Motor neuron (in vitro differentiated cells): ENCODE results near the gene KIRREL1. TPM values are rescaled to one million over a fixed set of nuclear protein-coding genes. Genes with fewer than 3 reads are reported as not detected.

Source experiments
- ATAC-seq, 8 experiments: fragments of 200-7000 bp; cut with Tn5 transposase; replicated peaks in 6 of 8; 2 replicates each; pipeline ENCODE4 v1.8.0; 2021; ENCODE audit warnings: mild to moderate bottlenecking in 8 of 8, moderate library complexity in 8 of 8
- H3K27ac ChIP-seq, 2 donors: fragments of 250-450 bp; sonication (Bioruptor Pico); 2 replicates each; pipeline ENCODE4 v1.9.0; 2021; ENCODE audit warnings: antibody characterized with exemption in 2 of 2, mild to moderate bottlenecking in 2 of 2, moderate library complexity in 1 of 2
- H3K4me1 ChIP-seq, 2 donors: fragments of 250-450 bp; sonication (Bioruptor Pico); replicated peaks in 1 of 2; 2 replicates each; pipeline ENCODE4 v1.6.1; 2021; ENCODE audit warnings: antibody characterized with exemption in 2 of 2, mild to moderate bottlenecking in 2 of 2, moderate library complexity in 1 of 2
- H3K4me3 ChIP-seq, 5 donors: fragments of 250-450 bp; sonication (Bioruptor Pico); 2 replicates each; pipeline ENCODE4 v1.9.0; 2021; ENCODE audit warnings: antibody characterized with exemption in 5 of 5, mild to moderate bottlenecking in 5 of 5, moderate library complexity in 4 of 5
- WGBS, 10 experiments: fragments of 450-650 bp; shearing (Covaris generic); methylation state at CpG; one replicate each; pipeline ENCODE4 v1.0.0; 2022; 5-methylcytosine and 5-hydroxymethylcytosine counted together
- in situ Hi-C, 9 experiments: fragments of 400-800 bp; cut with MboI; loops; one replicate each; pipeline ENCODE4 v1.15.0; 2021; ENCODE audit warnings: low sequenced_read_pairs in 9 of 9, low pct_unique_long_range_greater_than_20kb in 2 of 9; ENCODE audit not compliant: unreplicated experiment in 9 of 9
- total RNA-seq, 8 experiments: library from RNA; unstranded; fragments of 300-600 nt; gene quantifications; 2 replicates each; pipeline versions ENCODE4 v1.2.3 to v1.2.4, GENCODE V29; 2022

The KIRREL1 gene
- total RNA-seq, 8 experiments from 2014 or later = 22.9 to 52.3 (median 35.4) TPM

GRCh38 chr1:157961805-157962762 is 31.4 kb upstream of the KIRREL1 start:
- in situ Hi-C loops = loop anchor here in 6 of 9 experiments (5.0 to 25.0 kb wide), 5 partner anchors 153 to 575 kb away; partner anchors contain the start of gene FCRL4 (in 1 of the 6)
- peak; percentile 29 to 91 (median 86) for ATAC-seq

GRCh38 chr1:157963713-157964112 is 29.7 kb upstream of the KIRREL1 start:
- peak; percentile 26 to 97 (median 56) for ATAC-seq
- H3K4me3 ChIP-seq = no peak overlapping the region
- in situ Hi-C loops = loop anchor here in 6 of 9 experiments (5.0 to 25.0 kb wide), 5 partner anchors 151 to 574 kb away; partner anchors contain the start of gene FCRL4 (in 1 of the 6)

More at GRCh38 chr1:157961805-157962762, 31.4 kb upstream of the KIRREL1 start:
- Histone ChIP-seq H3K4me1 (peaks cover 36 to 38% of the 10 kb centered on the region in 2 donors), H3K4me3 (no peak overlapping the region), H3K27ac (peak overlapping the region in 1 of 2 donors; percentile 31)
- WGBS, 10 experiments = 0 to 87% (median 42%) methylated on average over 1 to 11 of the region's 11 CpGs

GRCh38 chr1:157965584-157965983 is 27.9 kb upstream of the KIRREL1 start:
- WGBS, 10 experiments = 42 to 100% (median 67%) methylated on average over 1 to 8 of the region's 8 CpGs; no CpG with 5 or more reads in 2 of the 10 experiments
- in situ Hi-C loops = loop anchor here in 6 of 9 experiments (10.0 to 25.0 kb wide), 4 partner anchors 149 to 572 kb away; partner anchors contain the start of gene FCRL4 (in 1 of the 6)
- peaks cover 44 to 46% of the 10 kb centered on the region in 2 donors for H3K4me1 ChIP-seq
- H3K4me3 ChIP-seq = no peak overlapping the region
- H3K27ac ChIP-seq = peak overlapping the region in 1 of 2 donors; percentile 22
- no peak for ATAC-seq

More at GRCh38 chr1:157963713-157964112, 29.7 kb upstream of the KIRREL1 start:
- 0 to 50% (median 25%) methylated on average over 1 to 5 of the region's 5 CpGs; no CpG with 5 or more reads in 1 of the 10 experiments for WGBS, 10 experiments
- peaks cover 31 to 36% of the 10 kb centered on the region in 2 donors for H3K4me1 ChIP-seq
- no peak overlapping the region for H3K27ac ChIP-seq

GRCh38 chr1:157966031-157966537 is 27.4 kb upstream of the KIRREL1 start:
- no peak overlapping the region for H3K4me3 ChIP-seq
- 7 to 71% (median 43%) methylated on average over 1 to 8 of the region's 9 CpGs; no CpG with 5 or more reads in 3 of the 10 experiments for WGBS, 10 experiments
- in situ Hi-C loops = loop anchor here in 6 of 9 experiments (10.0 to 25.0 kb wide), 4 partner anchors 149 to 571 kb away; partner anchors contain the start of gene FCRL4 (in 1 of the 6)
- peak in 5 of 8 experiments; percentile 34 to 71 (median 44) for ATAC-seq
- peak overlapping the region in 1 of 2 donors; percentile 22 for H3K27ac ChIP-seq
- H3K4me1 ChIP-seq = peaks cover 44 to 46% of the 10 kb centered on the region in 2 donors

- no peak overlapping the region for H3K4me3 ChIP-seq
- no peak for ATAC-seq
- peaks cover 36 to 39% of the 10 kb centered on the region in 2 donors for H3K4me1 ChIP-seq
- in situ Hi-C loops = loop anchor here in 6 of 9 experiments (10.0 to 25.0 kb wide), 4 partner anchors 148 to 570 kb away; partner anchors contain the start of gene FCRL4 (in 1 of the 6)
- no peak overlapping the region for H3K27ac ChIP-seq
These were observed 26.2 kb upstream of the KIRREL1 start for GRCh38 chr1:157967205-157967604.

GRCh38 chr1:157968508-157968907 is 24.9 kb upstream of the KIRREL1 start:
- 0 to 81% (median 23%) methylated on average over 1 to 6 of the region's 7 CpGs; no CpG with 5 or more reads in 1 of the 10 experiments for WGBS, 10 experiments
- H3K4me1 ChIP-seq = peaks cover 32 to 34% of the 10 kb centered on the region in 2 donors
- no peak overlapping the region for H3K4me3 ChIP-seq
- H3K27ac ChIP-seq = peak overlapping the region; percentile 46 to 76
- in situ Hi-C loops = loop anchor here in 6 of 9 experiments (10.0 to 25.0 kb wide), 4 partner anchors 146 to 569 kb away; partner anchors contain the start of gene FCRL4 (in 1 of the 6)
- ATAC-seq = peak in 7 of 8 experiments; percentile 10 to 80 (median 67)

- peak in 5 of 8 experiments; percentile 45 to 61 (median 58) for ATAC-seq
- H3K27ac ChIP-seq = peak overlapping the region; percentile 46 to 76
- WGBS, 10 experiments = 0 to 86% (median 36%) methylated on average over 1 to 2 of the region's 2 CpGs; no CpG with 5 or more reads in 2 of the 10 experiments
- in situ Hi-C loops = loop anchor here in 6 of 9 experiments (10.0 to 25.0 kb wide), 4 partner anchors 146 to 568 kb away; partner anchors contain the start of gene FCRL4 (in 1 of the 6)
- H3K4me3 ChIP-seq = no peak overlapping the region
- H3K4me1 ChIP-seq = peaks cover 29 to 31% of the 10 kb centered on the region in 2 donors
These were observed 24.5 kb upstream of the KIRREL1 start for GRCh38 chr1:157968946-157969345.

- Histone ChIP-seq H3K4me3 (no peak overlapping the region), H3K27ac (peak overlapping the region in 1 of 2 donors; percentile 76), H3K4me1 (peaks cover 31 to 37% of the 10 kb centered on the region in 2 donors)
- peak in 5 of 8 experiments; percentile 18 to 93 (median 68) for ATAC-seq
- WGBS, 10 experiments = 0 to 100% (median 72%) methylated on average over 1 to 3 of the region's 3 CpGs; no CpG with 5 or more reads in 1 of the 10 experiments
- in situ Hi-C loops = loop anchor here in 6 of 9 experiments (10.0 to 25.0 kb wide), 4 partner anchors 145 to 567 kb away; partner anchors contain the start of gene FCRL4 (in 1 of the 6)
These were observed 23.6 kb upstream of the KIRREL1 start for GRCh38 chr1:157969697-157970485.

- in situ Hi-C loops = loop anchor here in 2 of 9 experiments (25.0 kb wide), 2 partner anchors 384 to 566 kb away; partner anchors contain the start of gene FCRL4 (in 1 of the 2)
- Histone ChIP-seq H3K27ac (no peak overlapping the region), H3K4me1 (peaks cover 27 to 38% of the 10 kb centered on the region in 2 donors), H3K4me3 (no peak overlapping the region)
- ATAC-seq = no peak
These were observed 21.7 kb upstream of the KIRREL1 start for GRCh38 chr1:157971769-157972168.

- H3K4me1 ChIP-seq = peaks cover 11 to 17% of the 10 kb centered on the region in 2 donors
- 0 to 68% (median 8%) methylated on average over 1 to 2 of the region's 2 CpGs; no CpG with 5 or more reads in 4 of the 10 experiments for WGBS, 10 experiments
- in situ Hi-C loops = loop anchor here in 3 of 9 experiments (25.0 kb wide), 1 partner anchor 137 kb away; no protein-coding TSS in a partner anchor
- peak overlapping the region in 1 of 2 donors; percentile 8 for H3K27ac ChIP-seq
- peak in 7 of 8 experiments; percentile 15 to 94 (median 88) for ATAC-seq
- H3K4me3 ChIP-seq = no peak overlapping the region
These were observed 18.1 kb upstream of the KIRREL1 start for GRCh38 chr1:157975228-157975950.

- in situ Hi-C loops = loop anchor here in 3 of 9 experiments (25.0 kb wide), 1 partner anchor 135 kb away; no protein-coding TSS in a partner anchor
- 0 to 100% (median 60%) methylated on average over 1 to 2 of the region's 2 CpGs; no CpG with 5 or more reads in 1 of the 10 experiments for WGBS, 10 experiments
- ATAC-seq = peak in 3 of 8 experiments; percentile 36 to 76 (median 75)
These were observed 16.6 kb upstream of the KIRREL1 start for GRCh38 chr1:157976888-157977287.

More at GRCh38 chr1:157976888-157977287, 16.6 kb upstream of the KIRREL1 start:
- no peak overlapping the region for H3K4me3 ChIP-seq
- no peak overlapping the region for H3K27ac ChIP-seq
- H3K4me1 ChIP-seq = peaks cover 11 to 17% of the 10 kb centered on the region in 2 donors
